ENCODE results near the gene BCLAF1.

- no peak for TF ChIP-seq POLR2A (IDR thresholded peaks at IDR 0.05)
- no peak for TF ChIP-seq CTCF (IDR thresholded peaks at IDR 0.05)
Measured at GRCh38 chr6:136230219-136230853, 59.3 kb downstream of the BCLAF1 start.

Data from testis (tissue), 2 donors.